A673 (cell line): Measurements from ENCODE around the gene ANXA4.

Experiments
- CTCF ChIP-seq: fragments of 300-800, 200-600 bp; sonication (generic); conservative IDR thresholded peaks from 2 replicates; pipeline ENCODE4 v1.5.1; 2017; ENCODE audit warnings: low read depth, mild to moderate bottlenecking, antibody characterized with exemption, low read length, moderate library complexity, mixed read lengths
- EZH2 ChIP-seq: fragments of 200-600 bp; sonication (generic); IDR thresholded peaks from 2 replicates; pipeline ENCODE4 v1.6.1; 2017; ENCODE audit warnings: borderline replicate concordance, low read depth, mild to moderate bottlenecking, mixed read lengths, antibody characterized with exemption, low read length; ENCODE audit not compliant: poor library complexity, severe bottlenecking

- TF ChIP-seq CTCF (no peak), EZH2 (no peak)
Measured at GRCh38 chr2:69797235-69797634, 55.3 kb downstream of the ANXA4 start.
